WTC11 (cell line): ENCODE measurements around the gene SLIT1. TPM values are rescaled to one million over a fixed set of nuclear protein-coding genes. Genes with fewer than 3 reads are reported as not detected.

Source experiments
- ATAC-seq: fragments of 200-7000 bp; cut with Tn5 transposase; 2 replicates; pipeline ENCODE4 v1.10.0; 2021; ENCODE audit warnings: mild to moderate bottlenecking, moderate library complexity
- CTCF ChIA-PET: fragments of 300-600 bp; sonication (Branson Sonifier 250); formaldehyde crosslinking; loops from one replicate; lab custom pipeline; 2021; ENCODE audit warnings: antibody characterized with exemption; lab: Charles Lee
- POLR2A ChIA-PET: fragments of 350-600 bp; sonication (Branson Sonifier 250); formaldehyde crosslinking; loops from one replicate; lab custom pipeline; 2021; ENCODE audit warnings: antibody characterized with exemption; lab: Charles Lee
- DNase-seq: peaks from one replicate; pipeline ENCODE4 v3.0.0; 2021; ENCODE audit warnings: low spot score
- H3K27ac Mint-ChIP-seq: 2 replicates; pipeline ENCODE4 v1.8.0; 2021; ENCODE audit warnings: mixed read lengths
- H3K27me3 Mint-ChIP-seq: 2 replicates; pipeline ENCODE4 v1.8.0; 2021; ENCODE audit warnings: low read depth, mild to moderate bottlenecking, moderate library complexity, mixed read lengths
- H3K36me3 Mint-ChIP-seq: 2 replicates; pipeline ENCODE4 v1.8.0; 2021; ENCODE audit warnings: mixed read lengths
- H3K4me1 Mint-ChIP-seq: 2 replicates; pipeline ENCODE4 v1.8.0; 2022; ENCODE audit warnings: mixed read lengths
- H3K4me3 Mint-ChIP-seq: 2 replicates; pipeline ENCODE4 v1.8.0; 2021; ENCODE audit warnings: mild to moderate bottlenecking, moderate library complexity, mixed read lengths
- H3K9me3 Mint-ChIP-seq: 2 replicates; pipeline ENCODE4 v1.8.0; 2021; ENCODE audit warnings: mixed read lengths
- CDX4 ChIP-seq: fragments of 250-450 bp; sonication (Bioruptor Pico); IDR thresholded peaks from 2 replicates; pipeline ENCODE4 v1.9.0; 2021; ENCODE audit warnings: moderate library complexity, mild to moderate bottlenecking, inconsistent platforms, borderline replicate concordance
- FOXJ3 ChIP-seq: sonication (generic); formaldehyde crosslinking; IDR thresholded peaks from 2 replicates; pipeline ENCODE4 v1.9.0; 2021; ENCODE audit warnings: missing genetic modification reagents, mild to moderate bottlenecking, borderline replicate concordance
- NFATC4 ChIP-seq: fragments of 250-450 bp; sonication (Bioruptor Pico); IDR thresholded peaks from 2 replicates; pipeline ENCODE4 v1.9.0; 2021; ENCODE audit warnings: mild to moderate bottlenecking
- NFE2L1 ChIP-seq: sonication (generic); formaldehyde crosslinking; IDR thresholded peaks from 2 replicates; pipeline ENCODE4 v1.8.1; 2023; ENCODE audit warnings: missing genetic modification reagents
- TCF7 ChIP-seq: sonication (generic); formaldehyde crosslinking; IDR thresholded peaks from 2 replicates; pipeline ENCODE4 v1.8.0; 2022; ENCODE audit warnings: mild to moderate bottlenecking, low read depth, missing genetic modification reagents, moderate library complexity
- TEAD1 ChIP-seq: sonication (generic); formaldehyde crosslinking; IDR thresholded peaks from 2 replicates; pipeline ENCODE4 v1.8.0; 2022; ENCODE audit warnings: mild to moderate bottlenecking, missing genetic modification reagents
- ZBTB21 ChIP-seq: sonication (generic); formaldehyde crosslinking; IDR thresholded peaks from 2 replicates; pipeline ENCODE4 v1.8.1; 2023; ENCODE audit warnings: mild to moderate bottlenecking, missing genetic modification reagents, borderline replicate concordance
- ZNF138 ChIP-seq: sonication (generic); formaldehyde crosslinking; conservative IDR thresholded peaks from 2 replicates; pipeline ENCODE4 v1.8.1; 2022; ENCODE audit warnings: mild to moderate bottlenecking, moderate library complexity, missing genetic modification reagents
- ZNF232 ChIP-seq: sonication (generic); formaldehyde crosslinking; IDR thresholded peaks from 2 replicates; pipeline ENCODE4 v1.8.0; 2022; ENCODE audit warnings: mild to moderate bottlenecking, missing genetic modification reagents
- ZNF281 ChIP-seq: sonication (generic); formaldehyde crosslinking; IDR thresholded peaks from 2 replicates; pipeline ENCODE4 v1.8.0; 2023; ENCODE audit warnings: mild to moderate bottlenecking, missing genetic modification reagents
- ZNF532 ChIP-seq: fragments of 250-450 bp; sonication (Bioruptor Pico); IDR thresholded peaks from 2 replicates; pipeline ENCODE4 v1.9.0; 2021; ENCODE audit warnings: mild to moderate bottlenecking, borderline replicate concordance
- total RNA-seq: library from RNA; stranded (reverse); gene quantifications from 3 replicates; pipeline ENCODE4 v1.2.3, GENCODE V29; 2021
- TF ChIP-seq, protein P1 (sequence below): sonication (generic); formaldehyde crosslinking; IDR thresholded peaks from 2 replicates; pipeline ENCODE4 v1.8.1; 2023; ENCODE audit warnings: mild to moderate bottlenecking, missing genetic modification reagents, moderate library complexity
- TF ChIP-seq, protein P2 (sequence below): sonication (generic); formaldehyde crosslinking; IDR thresholded peaks from 2 replicates; pipeline ENCODE4 v1.8.0; 2022; ENCODE audit warnings: mild to moderate bottlenecking, missing genetic modification reagents
- TF ChIP-seq, protein P3 (sequence below): sonication (generic); formaldehyde crosslinking; IDR thresholded peaks from 2 replicates; pipeline ENCODE4 v1.8.0; 2022; ENCODE audit warnings: mild to moderate bottlenecking, missing genetic modification reagents

Gene SLIT1
- total RNA-seq, 1 experiment from 2014 or later, result 1.6 TPM

DNA sequence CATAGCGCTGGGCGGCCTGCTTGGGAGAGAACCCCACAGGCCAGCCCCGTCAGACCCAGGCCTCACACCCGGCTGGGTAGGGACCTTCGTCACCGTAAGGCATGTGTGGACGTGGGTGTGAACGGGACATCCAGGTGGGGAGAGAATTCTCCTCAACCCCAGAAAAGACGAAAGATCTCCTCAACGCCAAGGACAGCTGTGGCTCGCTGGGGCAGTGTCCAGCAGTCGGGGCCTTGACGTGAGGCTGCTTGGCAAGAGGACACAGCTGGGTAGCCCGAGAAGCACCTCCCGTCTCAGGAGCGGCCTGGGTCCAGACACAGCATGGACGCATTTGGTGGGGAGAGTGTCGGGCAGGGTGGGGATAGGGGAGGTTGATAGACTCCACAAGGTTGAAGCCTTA lies 1.2 kb upstream of the SLIT1 start:
- DNase-seq (no peak), ATAC-seq (no peak)
- no peak overlapping the region for H3K27ac Mint-ChIP-seq
- TF ChIP-seq ZNF532 (CRISPR knock-in tag), result no peak
- TF ChIP-seq NFATC4, result no peak
- TF ChIP-seq TCF7, result no peak
- TF ChIP-seq ZNF138 (CRISPR knock-in tag), result no peak
- TF ChIP-seq CDX4 (CRISPR knock-in tag), result no peak
- TF ChIP-seq ZNF232 (CRISPR knock-in tag), result no peak
- H3K27me3 Mint-ChIP-seq, result peaks cover 67% of the 10 kb centered on the region
- H3K4me3 Mint-ChIP-seq, result peak overlapping the region; percentile 76
- POLR2A ChIA-PET, result no interaction called here
- CTCF ChIA-PET, result interaction anchor here (0.6 to 6.5 kb wide), 8 partner anchors 8 to 162 kb away, joined by 3 to 65 read pairs (median 4); no protein-coding TSS in a partner anchor
- no peaks in the 10 kb centered on the region for H3K36me3 Mint-ChIP-seq
- no peaks in the 10 kb centered on the region for H3K9me3 Mint-ChIP-seq
- H3K4me1 Mint-ChIP-seq, result peaks cover 18% of the 10 kb centered on the region

DNA sequence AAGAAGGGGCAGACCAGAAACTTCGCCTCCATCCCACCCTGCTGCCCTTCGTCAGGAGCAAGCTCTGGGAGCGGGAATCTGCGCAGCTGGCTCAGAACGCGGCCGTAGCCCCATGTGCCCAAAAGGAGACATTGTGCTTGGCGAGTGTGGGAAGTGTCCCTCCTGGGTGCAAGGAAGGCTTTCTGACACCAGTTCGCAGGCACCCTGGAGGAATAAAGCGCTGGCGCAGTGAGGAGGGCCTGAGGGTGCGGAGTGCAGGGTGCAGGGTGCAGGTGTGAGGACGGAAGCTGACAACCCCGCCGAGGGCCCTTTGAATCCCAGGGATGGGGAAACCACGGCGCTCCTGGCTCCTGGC lies 811 bp downstream of the SLIT1 start:
- Mint-ChIP-seq H3K9me3 (no peaks in the 10 kb centered on the region), H3K4me3 (peak overlapping the region; percentile 81), H3K36me3 (no peaks in the 10 kb centered on the region), H3K27ac (no peak overlapping the region), H3K4me1 (peaks cover 22% of the 10 kb centered on the region), H3K27me3 (peaks cover 67% of the 10 kb centered on the region)
- TF ChIP-seq, protein P1, sequence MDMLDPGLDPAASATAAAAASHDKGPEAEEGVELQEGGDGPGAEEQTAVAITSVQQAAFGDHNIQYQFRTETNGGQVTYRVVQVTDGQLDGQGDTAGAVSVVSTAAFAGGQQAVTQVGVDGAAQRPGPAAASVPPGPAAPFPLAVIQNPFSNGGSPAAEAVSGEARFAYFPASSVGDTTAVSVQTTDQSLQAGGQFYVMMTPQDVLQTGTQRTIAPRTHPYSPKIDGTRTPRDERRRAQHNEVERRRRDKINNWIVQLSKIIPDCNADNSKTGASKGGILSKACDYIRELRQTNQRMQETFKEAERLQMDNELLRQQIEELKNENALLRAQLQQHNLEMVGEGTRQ (CRISPR knock-in tag), result 0 out of 2 replicates have a peak, but pooled peaks have one; percentile 17
- TF ChIP-seq ZNF281 (CRISPR knock-in tag), result no peak
- TF ChIP-seq, protein P2, sequence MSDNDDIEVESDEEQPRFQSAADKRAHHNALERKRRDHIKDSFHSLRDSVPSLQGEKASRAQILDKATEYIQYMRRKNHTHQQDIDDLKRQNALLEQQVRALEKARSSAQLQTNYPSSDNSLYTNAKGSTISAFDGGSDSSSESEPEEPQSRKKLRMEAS (CRISPR knock-in tag), result peak; percentile 79; the same call in 1 of the 2 replicates
- TF ChIP-seq TEAD1 (CRISPR knock-in tag), result 0 out of 2 replicates have a peak, but pooled peaks have one; percentile 4
- peak; percentile 44; the same call in 1 of the 2 replicates for TF ChIP-seq NFE2L1 (CRISPR knock-in tag)
- TF ChIP-seq, protein P3, sequence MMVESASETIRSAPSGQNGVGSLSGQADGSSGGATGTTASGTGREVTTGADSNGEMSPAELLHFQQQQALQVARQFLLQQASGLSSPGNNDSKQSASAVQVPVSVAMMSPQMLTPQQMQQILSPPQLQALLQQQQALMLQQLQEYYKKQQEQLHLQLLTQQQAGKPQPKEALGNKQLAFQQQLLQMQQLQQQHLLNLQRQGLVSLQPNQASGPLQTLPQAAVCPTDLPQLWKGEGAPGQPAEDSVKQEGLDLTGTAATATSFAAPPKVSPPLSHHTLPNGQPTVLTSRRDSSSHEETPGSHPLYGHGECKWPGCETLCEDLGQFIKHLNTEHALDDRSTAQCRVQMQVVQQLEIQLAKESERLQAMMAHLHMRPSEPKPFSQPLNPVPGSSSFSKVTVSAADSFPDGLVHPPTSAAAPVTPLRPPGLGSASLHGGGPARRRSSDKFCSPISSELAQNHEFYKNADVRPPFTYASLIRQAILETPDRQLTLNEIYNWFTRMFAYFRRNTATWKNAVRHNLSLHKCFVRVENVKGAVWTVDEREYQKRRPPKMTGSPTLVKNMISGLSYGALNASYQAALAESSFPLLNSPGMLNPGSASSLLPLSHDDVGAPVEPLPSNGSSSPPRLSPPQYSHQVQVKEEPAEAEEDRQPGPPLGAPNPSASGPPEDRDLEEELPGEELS (CRISPR knock-in tag), result 0 out of 2 replicates have a peak, but pooled peaks have one; percentile 39
- TF ChIP-seq FOXJ3 (CRISPR knock-in tag), result no peak
- 0 out of 2 replicates have a peak, but pooled peaks have one; percentile 39 for TF ChIP-seq ZBTB21 (CRISPR knock-in tag)
- peak; percentile 7; the same call in 1 of the 2 replicates for ATAC-seq
- DNase-seq, result peak; percentile 35
- POLR2A ChIA-PET, result no interaction called here
- CTCF ChIA-PET, result interaction anchor here (0.6 to 6.5 kb wide), 12 partner anchors 12 to 863 kb away, joined by 3 to 65 read pairs (median 4); no protein-coding TSS in a partner anchor
